A673 (cell line): Measurements from ENCODE around the gene TTC38. TPM values are rescaled to one million over a fixed set of nuclear protein-coding genes. Genes with fewer than 3 reads are reported as not detected.

Experiments used
- BruUV-seq: library from RNA; stranded (reverse); fragments of 400-500 nt; replicated peaks from 2 replicates; lab custom pipeline; 2021; lab: Mats Ljungman, UMichigan
- CTCF ChIA-PET: fragments of 300-600 bp; sonication (Branson Sonifier 250); formaldehyde crosslinking; loops from one replicate; lab custom pipeline; 2022; ENCODE audit warnings: antibody characterized with exemption; lab: Charles Lee
- POLR2A ChIA-PET: fragments of 300-600 bp; sonication (Branson Sonifier 250); formaldehyde crosslinking; loops from one replicate; lab custom pipeline; 2022; ENCODE audit warnings: antibody characterized with exemption; ENCODE audit not compliant: low non-redundant PET; lab: Charles Lee
- DNase-seq: peaks from one replicate; pipeline ENCODE4 v3.0.0-alpha.2; 2015; ENCODE audit warnings: low spot score
- H3K27ac ChIP-seq: fragments of 200-600 bp; sonication (generic); 2 replicates; pipeline ENCODE4 v1.5.1; 2016; ENCODE audit warnings: mixed run types, low read depth, mild to moderate bottlenecking, mixed read lengths, antibody characterized with exemption, low read length; ENCODE audit not compliant: poor library complexity, severe bottlenecking
- H3K27me3 ChIP-seq: fragments of 200-600 bp; sonication (generic); replicated peaks from 2 replicates; pipeline ENCODE4 v1.6.1; 2017; ENCODE audit warnings: mixed run types, low read depth, mild to moderate bottlenecking, mixed read lengths, antibody characterized with exemption, low read length; ENCODE audit not compliant: insufficient read depth, poor library complexity
- H3K36me3 ChIP-seq: fragments of 200-600 bp; sonication (generic); 2 replicates; pipeline ENCODE4 v1.6.1; 2016; ENCODE audit warnings: mixed run types, mild to moderate bottlenecking, mixed read lengths, antibody characterized with exemption, low read length; ENCODE audit not compliant: insufficient read depth, poor library complexity, severe bottlenecking
- H3K4me1 ChIP-seq: fragments of 200-600 bp; sonication (generic); 2 replicates; pipeline ENCODE4 v1.6.1; 2017; ENCODE audit warnings: mixed run types, mild to moderate bottlenecking, mixed read lengths, antibody characterized with exemption, low read length; ENCODE audit not compliant: insufficient read depth, poor library complexity, severe bottlenecking
- H3K4me3 ChIP-seq: fragments of 200-600 bp; sonication (generic); 2 replicates; pipeline ENCODE4 v1.5.1; 2016; ENCODE audit warnings: low read depth, mixed run types, mild to moderate bottlenecking, mixed read lengths, low read length; ENCODE audit not compliant: poor library complexity, severe bottlenecking
- H3K9me3 ChIP-seq: fragments of 200-600 bp; sonication (generic); 2 replicates; pipeline ENCODE4 v1.6.1; 2016; ENCODE audit warnings: mixed run types, low read depth, mild to moderate bottlenecking, mixed read lengths, antibody characterized with exemption, low read length; ENCODE audit not compliant: poor library complexity, severe bottlenecking
- EZH2 ChIP-seq: fragments of 200-600 bp; sonication (generic); IDR thresholded peaks from 2 replicates; pipeline ENCODE4 v1.6.1; 2017; ENCODE audit warnings: borderline replicate concordance, low read depth, mild to moderate bottlenecking, mixed read lengths, antibody characterized with exemption, low read length; ENCODE audit not compliant: poor library complexity, severe bottlenecking
- intact Hi-C: fragments of 100-400 bp; cut with micrococcal nuclease; formaldehyde crosslinking; loops from one replicate; pipeline ENCODE4 v1.10.0; 2022; ENCODE audit not compliant: unreplicated experiment
- total RNA-seq: library from RNA; stranded (reverse); gene quantifications from 2 replicates; pipeline ENCODE4 v1.2.3, GENCODE V29; 2021
- TF ChIP-seq, protein P1 (sequence below): fragments of 300-800, 200-600 bp; sonication (generic); conservative IDR thresholded peaks from 2 replicates; pipeline ENCODE4 v1.5.1; 2017; ENCODE audit warnings: low read depth, mild to moderate bottlenecking, antibody characterized with exemption, low read length, moderate library complexity, mixed read lengths

Gene TTC38
- total RNA-seq, 1 experiment from 2014 or later = 11.4 TPM

DNA sequence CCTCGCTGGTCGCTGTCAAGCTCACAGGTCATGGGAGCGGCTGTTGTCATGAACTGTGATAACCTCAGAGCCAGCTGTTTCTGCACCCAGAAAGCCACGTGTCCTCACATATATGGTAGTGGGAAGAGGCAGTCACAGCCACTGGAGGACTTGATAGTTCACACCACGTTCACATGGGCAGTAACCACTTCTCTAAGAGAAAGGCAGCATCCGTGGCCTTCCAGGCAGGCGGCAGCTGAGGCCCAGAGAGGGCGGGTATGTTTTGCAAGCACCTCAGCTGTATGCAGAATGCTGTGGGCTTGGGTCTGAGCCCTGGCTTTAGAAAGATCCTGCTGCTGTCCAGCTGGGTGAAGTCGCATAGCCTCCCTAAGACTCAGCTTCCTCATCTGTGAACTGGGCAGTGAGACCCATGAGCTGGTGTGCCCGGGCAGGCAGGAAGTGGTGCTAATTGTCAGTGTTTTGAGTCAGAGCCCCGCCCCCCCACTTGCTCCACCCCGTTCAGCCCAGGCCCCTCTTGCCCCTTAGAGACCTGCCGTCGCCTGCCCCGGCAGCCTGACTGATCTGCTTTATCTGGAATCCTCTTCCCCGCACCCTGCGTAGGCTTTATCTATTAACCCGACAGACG, 13.3 kb downstream of the TTC38 start:
- Histone ChIP-seq H3K9me3 (no peaks in the 10 kb centered on the region), H3K27me3 (no peaks in the 10 kb centered on the region), H3K4me3 (no peak overlapping the region), H3K27ac (no peak overlapping the region), H3K4me1 (no peaks in the 10 kb centered on the region), H3K36me3 (peaks cover 5% of the 10 kb centered on the region)
- intact Hi-C loops = no loop called here
- DNase-seq = no peak
- CTCF ChIA-PET = no interaction called here
- POLR2A ChIA-PET = no interaction called here
- no TSS peak for BruUV-seq
- TF ChIP-seq, protein P1, sequence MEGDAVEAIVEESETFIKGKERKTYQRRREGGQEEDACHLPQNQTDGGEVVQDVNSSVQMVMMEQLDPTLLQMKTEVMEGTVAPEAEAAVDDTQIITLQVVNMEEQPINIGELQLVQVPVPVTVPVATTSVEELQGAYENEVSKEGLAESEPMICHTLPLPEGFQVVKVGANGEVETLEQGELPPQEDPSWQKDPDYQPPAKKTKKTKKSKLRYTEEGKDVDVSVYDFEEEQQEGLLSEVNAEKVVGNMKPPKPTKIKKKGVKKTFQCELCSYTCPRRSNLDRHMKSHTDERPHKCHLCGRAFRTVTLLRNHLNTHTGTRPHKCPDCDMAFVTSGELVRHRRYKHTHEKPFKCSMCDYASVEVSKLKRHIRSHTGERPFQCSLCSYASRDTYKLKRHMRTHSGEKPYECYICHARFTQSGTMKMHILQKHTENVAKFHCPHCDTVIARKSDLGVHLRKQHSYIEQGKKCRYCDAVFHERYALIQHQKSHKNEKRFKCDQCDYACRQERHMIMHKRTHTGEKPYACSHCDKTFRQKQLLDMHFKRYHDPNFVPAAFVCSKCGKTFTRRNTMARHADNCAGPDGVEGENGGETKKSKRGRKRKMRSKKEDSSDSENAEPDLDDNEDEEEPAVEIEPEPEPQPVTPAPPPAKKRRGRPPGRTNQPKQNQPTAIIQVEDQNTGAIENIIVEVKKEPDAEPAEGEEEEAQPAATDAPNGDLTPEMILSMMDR = no peak
- TF ChIP-seq EZH2 = no peak

DNA sequence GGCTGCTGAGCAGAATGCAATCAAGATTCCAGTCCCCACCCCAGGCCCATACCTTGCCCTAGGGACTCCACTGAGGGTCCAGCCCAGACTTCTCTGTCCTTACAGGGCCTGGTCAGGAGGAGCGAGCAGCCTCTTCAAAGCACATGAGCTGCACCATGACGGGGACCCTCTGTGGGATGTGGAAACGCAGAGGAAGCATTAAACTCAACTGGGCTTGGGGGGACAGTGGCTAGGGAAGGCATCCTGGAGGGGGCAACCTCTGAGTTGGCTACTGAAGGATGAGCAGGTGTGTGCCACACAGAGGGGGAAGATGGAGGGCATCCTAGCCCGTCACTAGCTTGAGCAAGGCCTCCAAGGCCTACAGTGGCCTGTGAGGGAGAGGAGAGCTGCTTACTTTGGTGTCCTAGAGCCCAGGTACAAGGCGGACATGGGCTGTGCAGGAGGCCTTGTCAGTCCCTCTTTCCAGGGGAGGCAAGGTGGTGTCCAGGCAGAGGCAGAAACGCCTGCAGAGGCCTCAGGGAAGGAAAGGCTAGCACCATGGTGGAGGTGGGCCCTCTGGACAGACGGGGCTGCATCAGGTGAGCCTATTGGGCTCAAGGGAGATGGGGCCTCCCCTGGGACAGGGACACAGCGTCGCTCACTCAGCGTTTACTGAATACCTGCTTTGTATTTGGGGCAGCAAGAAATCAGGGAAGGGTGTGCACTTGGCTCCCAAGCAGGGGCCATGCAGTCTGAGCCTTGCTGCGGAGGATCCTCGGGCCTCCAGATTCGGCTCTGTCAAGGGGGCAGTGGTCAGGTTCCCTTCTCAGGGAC, 14.3 kb downstream of the TTC38 start:
- no TSS peak for BruUV-seq
- no peak for DNase-seq
- H3K4me3 ChIP-seq = no peak overlapping the region
- H3K4me1 ChIP-seq = no peaks in the 10 kb centered on the region
- CTCF ChIA-PET = interaction anchor here (0.6 kb wide), 1 partner anchor 252 kb away, joined by 3 read pairs; no protein-coding TSS in a partner anchor
- TF ChIP-seq, protein P1 = no peak
- TF ChIP-seq EZH2 = no peak
- H3K36me3 ChIP-seq = peaks cover 5% of the 10 kb centered on the region
- no peak overlapping the region for H3K27ac ChIP-seq
- intact Hi-C loops = no loop called here
- POLR2A ChIA-PET = no interaction called here
- no peaks in the 10 kb centered on the region for H3K27me3 ChIP-seq
- H3K9me3 ChIP-seq = no peaks in the 10 kb centered on the region

DNA sequence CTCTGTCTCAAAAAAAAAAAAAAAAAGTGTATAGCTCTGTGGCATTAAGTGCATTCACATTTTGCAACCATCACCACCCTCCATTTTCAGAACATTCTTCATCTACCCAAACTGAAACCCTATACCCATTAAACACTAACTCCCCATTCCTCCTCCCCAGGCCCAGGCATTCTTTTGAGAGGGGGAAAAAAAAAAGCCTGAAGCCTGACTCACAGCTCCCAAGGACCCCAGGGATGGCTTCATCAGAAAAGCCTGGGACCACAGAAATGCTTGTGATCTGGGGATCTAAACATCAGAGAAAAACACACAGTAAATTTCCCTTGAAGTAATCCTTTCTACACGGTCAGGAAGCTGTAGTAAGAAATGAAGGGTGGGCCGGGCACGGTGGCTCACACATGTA, 18.2 kb downstream of the TTC38 start:
- Histone ChIP-seq H3K4me3 (no peak overlapping the region), H3K4me1 (no peaks in the 10 kb centered on the region), H3K36me3 (peaks cover 5% of the 10 kb centered on the region), H3K9me3 (no peaks in the 10 kb centered on the region), H3K27me3 (no peaks in the 10 kb centered on the region), H3K27ac (no peak overlapping the region)
- intact Hi-C loops = no loop called here
- no TSS peak for BruUV-seq
- no peak for DNase-seq
- CTCF ChIA-PET = no interaction called here
- POLR2A ChIA-PET = no interaction called here
- TF ChIP-seq, protein P1 = no peak
- no peak for TF ChIP-seq EZH2
